ENCODE results near the gene GPC5.
A peak's percentile ranks its signal among the peaks of the same experiment; 100 is the strongest.

GPC5 gene

GRCh38 chr13:91357613-91358386 lies 40.6 kb upstream of the GPC5 start:
- Histone ChIP-seq H3K36me3 (replicated peaks; ENCODE audit: low read depth, low read length) (peaks cover 63% of the 10 kb centered on the region), H2AFZ (ENCODE audit: low read depth, low read length) (no peak overlapping the region), H4K20me1 (ENCODE audit: insufficient read depth, low read length) (peaks cover 63% of the 10 kb centered on the region)

GRCh38 chr13:91358387-91358782 lies 40.0 kb upstream of the GPC5 start:
- Histone ChIP-seq H3K79me2 (ENCODE audit: low read length) (peaks cover 25% of the 10 kb centered on the region), H3K9me3 (ENCODE audit: insufficient read depth, low read length) (no peaks in the 10 kb centered on the region), H2AFZ (ENCODE audit: low read depth, low read length) (no peak overlapping the region), H3K4me2 (ENCODE audit: low read length) (no peak overlapping the region), H3K4me3 (ENCODE audit: low read length) (no peak overlapping the region), H3K36me3 (replicated peaks; ENCODE audit: low read depth, low read length) (peaks cover 61% of the 10 kb centered on the region), H3K27me3 (ENCODE audit: low read depth, low read length) (no peaks in the 10 kb centered on the region), H4K20me1 (ENCODE audit: insufficient read depth, low read length) (peaks cover 58% of the 10 kb centered on the region), H3K9ac (ENCODE audit: low read length) (no peak overlapping the region), H3K4me1 (ENCODE audit: low read length) (peaks cover 34% of the 10 kb centered on the region), H3K27ac (ENCODE audit: low read length) (peak overlapping the region; percentile 60)
- TF ChIP-seq EZH2phosphoT487 (IDR thresholded peaks at IDR 0.05; ENCODE audit: low read depth), result no peak
- no peak for TF ChIP-seq CTCF (IDR thresholded peaks at IDR 0.05; ENCODE audit: low read depth, low read length)

More at GRCh38 chr13:91357613-91358386, 40.6 kb upstream of the GPC5 start:
- H3K4me3 ChIP-seq (ENCODE audit: low read length), result no peak overlapping the region
- no peaks in the 10 kb centered on the region for H3K9me3 ChIP-seq (ENCODE audit: insufficient read depth, low read length)
- peak overlapping the region; percentile 60 for H3K27ac ChIP-seq (ENCODE audit: low read length)
- no peak overlapping the region for H3K9ac ChIP-seq (ENCODE audit: low read length)
- peaks cover 39% of the 10 kb centered on the region for H3K4me1 ChIP-seq (ENCODE audit: low read length)
- H3K79me2 ChIP-seq (ENCODE audit: low read length), result peaks cover 31% of the 10 kb centered on the region
- no peak overlapping the region for H3K4me2 ChIP-seq (ENCODE audit: low read length)
- no peak for TF ChIP-seq EZH2phosphoT487 (IDR thresholded peaks at IDR 0.05; ENCODE audit: low read depth)
- no peak for TF ChIP-seq CTCF (IDR thresholded peaks at IDR 0.05; ENCODE audit: low read depth, low read length)
- H3K27me3 ChIP-seq (ENCODE audit: low read depth, low read length), result no peaks in the 10 kb centered on the region

- Histone ChIP-seq H3K4me3 (ENCODE audit: low read length) (no peak overlapping the region), H3K9ac (ENCODE audit: low read length) (no peak overlapping the region), H3K36me3 (replicated peaks; ENCODE audit: low read depth, low read length) (peaks cover 54% of the 10 kb centered on the region), H3K27ac (ENCODE audit: low read length) (peak overlapping the region; percentile 60; the same call in 1 of the 2 replicates), H3K4me2 (ENCODE audit: low read length) (no peak overlapping the region), H3K9me3 (ENCODE audit: insufficient read depth, low read length) (no peaks in the 10 kb centered on the region), H3K27me3 (ENCODE audit: low read depth, low read length) (no peaks in the 10 kb centered on the region), H4K20me1 (ENCODE audit: insufficient read depth, low read length) (peaks cover 51% of the 10 kb centered on the region), H3K4me1 (ENCODE audit: low read length) (peaks cover 27% of the 10 kb centered on the region), H3K79me2 (ENCODE audit: low read length) (peaks cover 18% of the 10 kb centered on the region), H2AFZ (ENCODE audit: low read depth, low read length) (no peak overlapping the region)
- TF ChIP-seq CTCF (IDR thresholded peaks at IDR 0.05; ENCODE audit: low read depth, low read length) (no peak), EZH2phosphoT487 (IDR thresholded peaks at IDR 0.05; ENCODE audit: low read depth) (no peak)
Measured at GRCh38 chr13:91359111-91359510, 39.3 kb upstream of the GPC5 start.

- no peak overlapping the region for H3K4me2 ChIP-seq (ENCODE audit: low read length)
- no peaks in the 10 kb centered on the region for H3K9me3 ChIP-seq (ENCODE audit: insufficient read depth, low read length)
- no peak overlapping the region for H3K9ac ChIP-seq (ENCODE audit: low read length)
- H3K27me3 ChIP-seq (ENCODE audit: low read depth, low read length), result no peaks in the 10 kb centered on the region
- no peak for TF ChIP-seq EZH2phosphoT487 (IDR thresholded peaks at IDR 0.05; ENCODE audit: low read depth)
- no peak for TF ChIP-seq CTCF (IDR thresholded peaks at IDR 0.05; ENCODE audit: low read depth, low read length)
- H4K20me1 ChIP-seq (ENCODE audit: insufficient read depth, low read length), result peaks cover 46% of the 10 kb centered on the region
- no peak overlapping the region for H2AFZ ChIP-seq (ENCODE audit: low read depth, low read length)
- no peak overlapping the region for H3K4me3 ChIP-seq (ENCODE audit: low read length)
- peaks cover 12% of the 10 kb centered on the region for H3K79me2 ChIP-seq (ENCODE audit: low read length)
- peaks cover 50% of the 10 kb centered on the region for H3K36me3 ChIP-seq (replicated peaks; ENCODE audit: low read depth, low read length)
- peaks cover 22% of the 10 kb centered on the region for H3K4me1 ChIP-seq (ENCODE audit: low read length)
- H3K27ac ChIP-seq (ENCODE audit: low read length), result peak overlapping the region; percentile 60; the same call in 1 of the 2 replicates
Measured at GRCh38 chr13:91359631-91360030, 38.8 kb upstream of the GPC5 start.

Data from OCI-LY3 (cell line).